HEK293 (cell line): ENCODE measurements around the gene SNCAIP.

Source experiments
- CTCF ChIA-PET: fragments of 350-600 bp; formaldehyde crosslinking; extraction: SDS; loops from one replicate; lab custom pipeline; 2021; ENCODE audit warnings: antibody characterized with exemption; lab: Yijun Ruan, JAX
- POLR2A ChIA-PET: fragments of 300-600 bp; formaldehyde crosslinking; extraction: SDS; loops from one replicate; lab custom pipeline; 2020; ENCODE audit warnings: antibody characterized with exemption, inconsistent platforms; lab: Yijun Ruan, JAX
- H3K27ac ChIP-seq: fragments of 200-500 bp; sonication (Bioruptor generic); 2 replicates; pipeline ENCODE4 v1.5.1; 2014; ENCODE audit warnings: low read depth, low read length, control low read depth, inconsistent platforms; ENCODE audit errors: extremely low read depth
- H3K36me3 ChIP-seq, 2 experiments: fragments of 200-500 bp in 1 of 2; sonication (Bioruptor generic) in 1 of 2; 1 replicate in 1 of 2; 2 replicates in 1 of 2; pipeline ENCODE4 v1.5.1; 2014 to 2017; ENCODE audit warnings: inconsistent platforms in 2 of 2, low read length in 2 of 2; ENCODE audit not compliant: control insufficient read depth in 2 of 2, insufficient read depth in 1 of 2
- H3K4me1 ChIP-seq: fragments of 200-500 bp; sonication (Bioruptor generic); 2 replicates; pipeline ENCODE4 v1.5.1; 2014; ENCODE audit warnings: mild to moderate bottlenecking, low read length, inconsistent platforms; ENCODE audit not compliant: control insufficient read depth, insufficient read depth
- H3K4me3 ChIP-seq: 2 replicates; pipeline ENCODE4 v1.5.1; 2011; ENCODE audit warnings: low read depth, mild to moderate bottlenecking, control low read depth, low read length, moderate library complexity
- H3K9me3 ChIP-seq: fragments of 200-500 bp; sonication (Bioruptor generic); 2 replicates; pipeline ENCODE4 v1.5.1; 2014; ENCODE audit warnings: low read depth, low read length, inconsistent platforms; ENCODE audit not compliant: control insufficient read depth, insufficient read depth
- FEZF1 ChIP-seq: fragments of 450-650 bp; formaldehyde crosslinking; IDR thresholded peaks from 2 replicates; pipeline ENCODE4 v1.5.1; 2016; ENCODE audit warnings: missing biosample characterization, missing genetic modification characterization
- KLF16 ChIP-seq: fragments of 450-650 bp; formaldehyde crosslinking; IDR thresholded peaks from 2 replicates; pipeline ENCODE4 v1.5.1; 2017; ENCODE audit warnings: missing biosample characterization, missing genetic modification characterization
- OSR2 ChIP-seq: fragments of 450-650 bp; formaldehyde crosslinking; IDR thresholded peaks from 2 replicates; pipeline ENCODE4 v1.5.1; 2016; ENCODE audit warnings: missing biosample characterization, missing genetic modification characterization
- OVOL3 ChIP-seq: fragments of 450-650 bp; formaldehyde crosslinking; IDR thresholded peaks from 2 replicates; pipeline ENCODE4 v1.5.1; 2016; ENCODE audit warnings: missing biosample characterization, missing genetic modification characterization
- RBAK ChIP-seq: fragments of 450-650 bp; formaldehyde crosslinking; IDR thresholded peaks from 2 replicates; pipeline ENCODE4 v1.5.1; 2016; ENCODE audit warnings: missing biosample characterization, missing genetic modification characterization
- SP7 ChIP-seq: fragments of 450-650 bp; formaldehyde crosslinking; IDR thresholded peaks from 2 replicates; pipeline ENCODE4 v1.5.1; 2016; ENCODE audit warnings: missing biosample characterization, missing genetic modification characterization
- ZBTB21 ChIP-seq: fragments of 450-650 bp; formaldehyde crosslinking; IDR thresholded peaks from 2 replicates; pipeline ENCODE4 v1.5.1; 2017; ENCODE audit warnings: missing biosample characterization, missing genetic modification characterization
- ZIC2 ChIP-seq: fragments of 450-650 bp; formaldehyde crosslinking; IDR thresholded peaks from 2 replicates; pipeline ENCODE4 v1.5.1; 2016; ENCODE audit warnings: missing biosample characterization, missing genetic modification characterization
- ZNF114 ChIP-seq: fragments of 450-650 bp; formaldehyde crosslinking; IDR thresholded peaks from 2 replicates; pipeline ENCODE4 v1.5.0; 2017; ENCODE audit warnings: missing biosample characterization, missing genetic modification characterization
- ZNF175 ChIP-seq: fragments of 450-650 bp; formaldehyde crosslinking; IDR thresholded peaks from 2 replicates; pipeline ENCODE4 v1.5.1; 2016; ENCODE audit warnings: missing biosample characterization, missing genetic modification characterization
- ZNF274 ChIP-seq, 2 experiments: fragments of 200-500 bp in 1 of 2; fragments of 450-650 bp in 1 of 2; sonication (Bioruptor generic) in 1 of 2; formaldehyde crosslinking in 1 of 2; IDR thresholded peaks; 2 replicates each; pipeline versions ENCODE4 v1.5.1 to v1.6.1; 2014 to 2016; ENCODE audit warnings: borderline replicate concordance in 1 of 2, inconsistent platforms in 1 of 2, low read length in 1 of 2, missing biosample characterization in 1 of 2, missing genetic modification characterization in 1 of 2
- ZNF394 ChIP-seq: fragments of 450-650 bp; formaldehyde crosslinking; IDR thresholded peaks from 2 replicates; pipeline ENCODE4 v1.5.1; 2016; ENCODE audit warnings: missing biosample characterization, missing genetic modification characterization, mild to moderate bottlenecking, moderate library complexity, borderline replicate concordance
- ZNF404 ChIP-seq: fragments of 450-650 bp; formaldehyde crosslinking; IDR thresholded peaks from 2 replicates; pipeline ENCODE4 v1.5.1; 2017; ENCODE audit warnings: missing biosample characterization, missing genetic modification characterization
- ZNF48 ChIP-seq: fragments of 450-650 bp; formaldehyde crosslinking; IDR thresholded peaks from 2 replicates; pipeline ENCODE4 v1.5.1; 2016; ENCODE audit warnings: missing biosample characterization, missing genetic modification characterization
- ZNF521 ChIP-seq: fragments of 450-650 bp; formaldehyde crosslinking; IDR thresholded peaks from 2 replicates; pipeline ENCODE4 v1.5.1; 2017; ENCODE audit warnings: missing biosample characterization, mild to moderate bottlenecking, missing genetic modification characterization
- ZNF529 ChIP-seq: fragments of 450-650 bp; formaldehyde crosslinking; IDR thresholded peaks from 2 replicates; pipeline ENCODE4 v1.5.1; 2017; ENCODE audit warnings: missing genetic modification characterization, missing biosample characterization; ENCODE audit not compliant: insufficient replicate concordance
- ZNF670 ChIP-seq: fragments of 450-650 bp; formaldehyde crosslinking; IDR thresholded peaks from 2 replicates; pipeline ENCODE4 v1.5.1; 2016; ENCODE audit warnings: missing biosample characterization, missing genetic modification characterization, low read depth
- ZNF837 ChIP-seq: fragments of 450-650 bp; formaldehyde crosslinking; IDR thresholded peaks from 2 replicates; pipeline ENCODE4 v1.5.1; 2016; ENCODE audit warnings: missing biosample characterization, missing genetic modification characterization
- ZSCAN16 ChIP-seq: fragments of 450-650 bp; formaldehyde crosslinking; IDR thresholded peaks from 2 replicates; pipeline ENCODE4 v1.5.1; 2016; ENCODE audit warnings: missing biosample characterization, missing genetic modification characterization
- TF ChIP-seq, protein P1 (sequence below): fragments of 450-650 bp; formaldehyde crosslinking; IDR thresholded peaks from 2 replicates; pipeline ENCODE4 v1.5.1; 2016; ENCODE audit warnings: missing biosample characterization, missing genetic modification characterization
- TF ChIP-seq, protein P2 (sequence below): fragments of 450-650 bp; IDR thresholded peaks from 2 replicates; pipeline ENCODE4 v1.5.1; 2018; ENCODE audit warnings: missing biosample characterization, mild to moderate bottlenecking, missing genetic modification characterization
- TF ChIP-seq, protein P3 (sequence below): fragments of 450-650 bp; formaldehyde crosslinking; IDR thresholded peaks from 2 replicates; pipeline ENCODE4 v1.5.1; 2016; ENCODE audit warnings: missing biosample characterization, missing genetic modification characterization

Gene SNCAIP

DNA sequence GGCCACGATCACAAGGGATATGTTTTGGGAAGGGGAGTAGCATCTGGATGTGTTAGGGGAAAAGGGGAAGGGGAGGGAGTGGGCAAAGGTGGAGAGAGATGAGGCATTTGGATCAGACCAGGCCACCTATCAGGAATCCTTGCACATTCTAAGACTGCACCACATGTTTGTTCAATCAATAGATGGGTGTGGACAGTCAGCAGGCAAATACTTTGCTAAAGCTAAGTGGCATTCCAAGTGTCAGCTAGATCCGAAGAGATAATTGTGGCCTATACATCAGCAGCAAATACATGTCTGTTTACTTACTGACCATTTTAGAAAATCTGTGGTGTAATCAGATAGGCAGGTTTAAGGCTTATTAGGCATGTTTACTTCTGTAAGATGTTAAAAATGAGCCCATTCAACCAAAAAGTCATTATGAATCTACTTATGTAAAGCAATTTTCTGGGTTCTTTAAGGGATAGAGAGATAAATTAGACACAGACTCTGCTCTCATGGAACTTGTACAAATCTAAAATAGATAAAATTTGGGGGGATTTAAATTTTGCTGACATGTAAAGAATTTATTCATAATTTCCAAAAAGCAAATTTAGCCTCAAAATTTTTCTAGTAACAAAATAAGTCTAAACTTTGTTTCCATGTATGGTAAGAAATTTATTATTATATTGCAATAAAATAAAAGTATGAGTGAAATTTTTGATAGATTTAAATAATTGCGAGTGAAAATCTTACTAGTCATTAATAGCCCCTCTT, 107.3 kb downstream of the SNCAIP start:
- H3K4me3 ChIP-seq, result no peak overlapping the region
- H3K27ac ChIP-seq, result no peak overlapping the region
- ChIA-PET POLR2A (no interaction called here), CTCF (interaction anchor here (0.6 kb wide), 1 partner anchor 141 kb away, joined by 3 read pairs; no protein-coding TSS in a partner anchor)
- no peaks in the 10 kb centered on the region for H3K9me3 ChIP-seq
- H3K36me3 ChIP-seq, result peaks cover 0 to 6% of the 10 kb centered on the region in 2 experiments; a peak in 1 of 3 replicates
- H3K4me1 ChIP-seq, result peaks cover 3% of the 10 kb centered on the region; the same call in 1 of the 2 replicates
- TF ChIP-seq, protein P1, sequence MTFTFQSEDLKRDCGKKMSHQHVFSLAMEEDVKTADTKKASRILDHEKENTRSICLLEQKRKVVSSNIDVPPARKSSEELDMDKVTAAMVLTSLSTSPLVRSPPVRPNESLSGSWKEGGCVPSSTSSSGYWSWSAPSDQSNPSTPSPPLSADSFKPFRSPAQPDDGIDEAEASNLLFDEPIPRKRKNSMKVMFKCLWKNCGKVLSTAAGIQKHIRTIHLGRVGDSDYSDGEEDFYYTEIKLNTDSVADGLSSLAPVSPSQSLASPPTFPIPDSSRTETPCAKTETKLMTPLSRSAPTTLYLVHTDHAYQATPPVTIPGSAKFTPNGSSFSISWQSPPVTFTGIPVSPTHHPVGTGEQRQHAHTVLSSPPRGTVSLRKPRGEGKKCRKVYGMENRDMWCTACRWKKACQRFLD, result no peak
- TF ChIP-seq ZNF48 (tag by site-specific recombination) (no peak), FEZF1 (tag by site-specific recombination) (peak; percentile 77), ZNF521 (no peak), ZIC2 (tag by site-specific recombination) (no peak), KLF16 (tag by site-specific recombination) (no peak), ZNF274 (IDR thresholded peaks at IDR 0.05; ENCODE audit: low read length) (no peak), ZNF274 (tag by site-specific recombination; IDR thresholded peaks at IDR 0.05; ENCODE audit: borderline replicate concordance) (no peak), ZNF837 (no peak), ZNF175 (tag by site-specific recombination) (no peak), ZSCAN16 (tag by site-specific recombination) (no peak), RBAK (tag by site-specific recombination) (no peak), SP7 (peak; percentile 67), ZNF670 (tag by site-specific recombination) (no peak), ZNF114 (tag by site-specific recombination) (no peak), ZBTB21 (tag by site-specific recombination) (no peak), OSR2 (peak; percentile 25; the same call in 1 of the 2 replicates), ZNF394 (no peak), OVOL3 (tag by site-specific recombination) (no peak), ZNF529 (tag by site-specific recombination) (no peak)
- TF ChIP-seq, protein P2, sequence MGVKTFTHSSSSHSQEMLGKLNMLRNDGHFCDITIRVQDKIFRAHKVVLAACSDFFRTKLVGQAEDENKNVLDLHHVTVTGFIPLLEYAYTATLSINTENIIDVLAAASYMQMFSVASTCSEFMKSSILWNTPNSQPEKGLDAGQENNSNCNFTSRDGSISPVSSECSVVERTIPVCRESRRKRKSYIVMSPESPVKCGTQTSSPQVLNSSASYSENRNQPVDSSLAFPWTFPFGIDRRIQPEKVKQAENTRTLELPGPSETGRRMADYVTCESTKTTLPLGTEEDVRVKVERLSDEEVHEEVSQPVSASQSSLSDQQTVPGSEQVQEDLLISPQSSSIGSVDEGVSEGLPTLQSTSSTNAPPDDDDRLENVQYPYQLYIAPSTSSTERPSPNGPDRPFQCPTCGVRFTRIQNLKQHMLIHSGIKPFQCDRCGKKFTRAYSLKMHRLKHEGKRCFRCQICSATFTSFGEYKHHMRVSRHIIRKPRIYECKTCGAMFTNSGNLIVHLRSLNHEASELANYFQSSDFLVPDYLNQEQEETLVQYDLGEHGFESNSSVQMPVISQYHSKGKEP (tag by site-specific recombination), result no peak
- TF ChIP-seq, protein P3, sequence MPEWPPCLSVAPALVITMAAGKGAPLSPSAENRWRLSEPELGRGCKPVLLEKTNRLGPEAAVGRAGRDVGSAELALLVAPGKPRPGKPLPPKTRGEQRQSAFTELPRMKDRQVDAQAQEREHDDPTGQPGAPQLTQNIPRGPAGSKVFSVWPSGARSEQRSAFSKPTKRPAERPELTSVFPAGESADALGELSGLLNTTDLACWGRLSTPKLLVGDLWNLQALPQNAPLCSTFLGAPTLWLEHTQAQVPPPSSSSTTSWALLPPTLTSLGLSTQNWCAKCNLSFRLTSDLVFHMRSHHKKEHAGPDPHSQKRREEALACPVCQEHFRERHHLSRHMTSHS (tag by site-specific recombination), result no peak

DNA sequence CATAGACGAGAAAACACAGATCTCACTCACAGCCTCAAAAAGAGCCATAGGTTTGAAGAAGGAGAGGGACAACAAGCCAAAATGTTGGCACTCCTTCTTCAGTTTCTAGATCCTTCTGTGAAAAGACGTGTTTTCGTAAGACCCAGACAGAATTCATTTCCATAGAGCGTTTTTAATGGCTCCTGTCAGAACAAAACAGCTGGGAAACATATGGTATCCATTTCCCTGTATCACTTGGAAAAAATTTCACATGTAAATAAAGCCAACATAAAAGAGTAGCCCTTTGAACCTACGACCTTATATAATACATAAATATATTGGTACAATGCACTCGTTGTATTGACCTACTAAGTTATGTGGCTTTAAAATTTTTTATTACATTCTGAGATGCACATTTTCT, 108.1 kb downstream of the SNCAIP start:
- H3K4me1 ChIP-seq, result peaks cover 3% of the 10 kb centered on the region; the same call in 1 of the 2 replicates
- TF ChIP-seq ZNF404, result no peak
- peaks cover 0 to 6% of the 10 kb centered on the region in 2 experiments; a peak in 1 of 3 replicates for H3K36me3 ChIP-seq
- POLR2A ChIA-PET, result no interaction called here
- CTCF ChIA-PET, result interaction anchor here (0.6 kb wide), 1 partner anchor 142 kb away, joined by 3 read pairs; no protein-coding TSS in a partner anchor
- H3K9me3 ChIP-seq, result no peaks in the 10 kb centered on the region
- H3K4me3 ChIP-seq, result no peak overlapping the region
- H3K27ac ChIP-seq, result no peak overlapping the region
